SK-N-SH (cell line): ENCODE data around the gene EML1. TPM values are rescaled to one million over a fixed set of nuclear protein-coding genes. Genes with fewer than 3 reads are reported as not detected.
A peak's percentile ranks its signal among the peaks of the same experiment; 100 is the strongest.

ENCODE experiments used
- CTCF ChIA-PET: fragments of 300-600, 350-600 bp; formaldehyde crosslinking; extraction: SDS; loops from one replicate; lab custom pipeline; 2021; lab: Yijun Ruan, JAX
- POLR2A ChIA-PET: fragments of 350-600 bp; sonication (Branson Sonifier 250); formaldehyde crosslinking; extraction: SDS; loops from one replicate; lab custom pipeline; 2020; ENCODE audit warnings: antibody characterized with exemption, inconsistent platforms; lab: Yijun Ruan, JAX
- DNase-seq: peaks from one replicate; pipeline ENCODE4 v3.0.0; 2012
- H2AFZ ChIP-seq: fragments of 200-600 bp; sonication (generic); 2 replicates; pipeline ENCODE4 v1.8.1; 2016; ENCODE audit warnings: antibody characterized with exemption, mild to moderate bottlenecking, low read depth
- H3F3A ChIP-seq: fragments of 200-600 bp; sonication (generic); replicated peaks from 2 replicates; pipeline ENCODE3; 2016; ENCODE audit warnings: antibody characterized with exemption, mild to moderate bottlenecking; ENCODE audit not compliant: insufficient read depth
- H3K27ac ChIP-seq, 2 experiments: fragments of 200-500 bp in 1 of 2; fragments of 200-600 bp in 1 of 2; sonication (Bioruptor generic) in 1 of 2; sonication (generic), shearing (Covaris generic) in 1 of 2; 2 replicates each; pipeline versions ENCODE4 v1.5.1 to v1.6.1; 2014 to 2016; ENCODE audit warnings: low read depth in 2 of 2, inconsistent platforms in 1 of 2, low read length in 1 of 2, mild to moderate bottlenecking in 1 of 2, mixed read lengths in 1 of 2
- H3K27me3 ChIP-seq: fragments of 200-600 bp; sonication (generic), shearing (Covaris generic); 2 replicates; pipeline ENCODE4 v1.6.1; 2016; ENCODE audit warnings: mixed run types; ENCODE audit not compliant: insufficient read depth
- H3K36me3 ChIP-seq, 2 experiments: fragments of 200-500 bp in 1 of 2; fragments of 200-600 bp in 1 of 2; sonication (Bioruptor generic) in 1 of 2; sonication (generic) in 1 of 2; replicated peaks in 1 of 2; 2 replicates each; pipeline versions ENCODE3 to v1.5.1; 2014 to 2016; ENCODE audit warnings: low read length in 1 of 2, mild to moderate bottlenecking in 1 of 2; ENCODE audit not compliant: insufficient read depth in 2 of 2, control insufficient read depth in 1 of 2
- H3K4me1 ChIP-seq, 2 experiments: fragments of 200-500 bp in 1 of 2; fragments of 200-600 bp in 1 of 2; sonication (Bioruptor generic) in 1 of 2; sonication (generic), shearing (Covaris generic) in 1 of 2; 2 replicates each; pipeline versions ENCODE4 v1.5.1 to v1.6.1; 2014 to 2016; ENCODE audit warnings: low read depth in 1 of 2, low read length in 1 of 2, mixed run types in 1 of 2; ENCODE audit not compliant: insufficient read depth in 2 of 2, control insufficient read depth in 1 of 2
- H3K4me2 ChIP-seq: fragments of 200-600 bp; sonication (generic), shearing (Covaris generic); 2 replicates; pipeline ENCODE4 v1.6.1; 2017; ENCODE audit warnings: mixed run types
- H3K4me3 ChIP-seq, 2 experiments: fragments of 200-500 bp in 1 of 2; fragments of 200-600 bp in 1 of 2; sonication (Bioruptor generic) in 1 of 2; sonication (generic), shearing (Covaris generic) in 1 of 2; 2 replicates each; pipeline versions ENCODE4 v1.5.1 to v1.8.1; 2014 to 2016; ENCODE audit warnings: low read depth in 2 of 2, inconsistent platforms in 1 of 2, low read length in 1 of 2, mild to moderate bottlenecking in 1 of 2, mixed read lengths in 1 of 2, moderate library complexity in 1 of 2
- H3K79me2 ChIP-seq: fragments of 200-600 bp; sonication (generic); 2 replicates; pipeline ENCODE4 v1.8.1; 2017; ENCODE audit warnings: mild to moderate bottlenecking; ENCODE audit not compliant: insufficient read depth
- H3K9ac ChIP-seq: fragments of 200-600 bp; sonication (generic); 2 replicates; pipeline ENCODE4 v1.6.1; 2017; ENCODE audit warnings: mixed run types
- H3K9me2 ChIP-seq: fragments of 200-600 bp; sonication (generic); 2 replicates; pipeline ENCODE4 v1.6.1; 2017; ENCODE audit warnings: mixed run types
- H3K9me3 ChIP-seq: fragments of 200-600 bp; sonication (generic); 2 replicates; pipeline ENCODE4 v1.6.1; 2017; ENCODE audit warnings: mixed run types, mild to moderate bottlenecking, moderate library complexity
- H4K20me1 ChIP-seq: fragments of 200-600 bp; sonication (generic); 2 replicates; pipeline ENCODE4 v1.6.1; 2017; ENCODE audit warnings: mild to moderate bottlenecking, mixed run types; ENCODE audit not compliant: insufficient read depth
- CHD2 ChIP-seq: fragments of 150-350 bp; IDR thresholded peaks from 2 replicates; pipeline ENCODE4 v1.6.1; 2018; ENCODE audit warnings: low read length; ENCODE audit not compliant: partially characterized antibody
- CTCF ChIP-seq: fragments of 200-600 bp; sonication (generic); IDR thresholded peaks from 2 replicates; pipeline ENCODE4 v1.6.1; 2017; ENCODE audit warnings: antibody characterized with exemption, mild to moderate bottlenecking, moderate library complexity
- ELF1 ChIP-seq: IDR thresholded peaks from 2 replicates; pipeline ENCODE4 v1.4.0; 2012
- EP300 ChIP-seq, 2 experiments: IDR thresholded peaks; 2 replicates each; pipeline versions ENCODE4 v1.4.0 to v1.6.1; 2012; ENCODE audit warnings: borderline replicate concordance in 1 of 2, low read depth in 1 of 2, low read length in 1 of 2
- FOSL2 ChIP-seq: IDR thresholded peaks from 2 replicates; pipeline ENCODE4 v1.4.0; 2012; ENCODE audit warnings: low read depth, mild to moderate bottlenecking, moderate library complexity, borderline replicate concordance
- FOXM1 ChIP-seq: IDR thresholded peaks from 2 replicates; pipeline ENCODE4 v1.4.0; 2012; ENCODE audit warnings: low read depth, mild to moderate bottlenecking
- GATA2 ChIP-seq: sonication (generic); formaldehyde crosslinking; IDR thresholded peaks from 2 replicates; pipeline ENCODE4 v1.5.0; 2020; ENCODE audit warnings: mild to moderate bottlenecking, missing genetic modification reagents
- IRF3 ChIP-seq: fragments of 150-350 bp; IDR thresholded peaks from 2 replicates; pipeline ENCODE4 v1.6.1; 2016; ENCODE audit warnings: mild to moderate bottlenecking, low read depth, low read length
- NRF1 ChIP-seq: IDR thresholded peaks from 2 replicates; pipeline ENCODE4 v1.6.1; 2012; ENCODE audit warnings: low read depth, mild to moderate bottlenecking, low read length
- RCOR1 ChIP-seq: fragments of 150-350 bp; IDR thresholded peaks from 2 replicates; pipeline ENCODE4 v1.6.1; 2017; ENCODE audit warnings: antibody characterized with exemption, low read length
- SIN3A ChIP-seq: IDR thresholded peaks from 2 replicates; pipeline ENCODE4 v1.6.1; 2012; ENCODE audit warnings: low read depth, mild to moderate bottlenecking, low read length, moderate library complexity, borderline replicate concordance
- TCF12 ChIP-seq: IDR thresholded peaks from 2 replicates; pipeline ENCODE4 v1.4.0; 2012
- USF1 ChIP-seq: IDR thresholded peaks from 2 replicates; pipeline ENCODE4 v1.4.0; 2012; ENCODE audit warnings: low read depth, borderline replicate concordance
- USF2 ChIP-seq: fragments of 150-350 bp; IDR thresholded peaks from 2 replicates; pipeline ENCODE4 v1.6.1; 2017; ENCODE audit warnings: antibody characterized with exemption, low read length, low read depth, borderline replicate concordance
- WGBS: methylation state at CpG from one replicate; pipeline ENCODE4 v1.1.6; 2017; ENCODE audit warnings: low lambda C conversion rate; 5-methylcytosine and 5-hydroxymethylcytosine counted together
- polyA plus RNA-seq, 3 experiments: library from polyadenylated mRNA; depleted of rRNA; stranded (reverse); fragments of >200 nt; gene quantifications; 2 replicates each; pipeline ENCODE4 v1.2.3, GENCODE V29; 2012

EML1 gene
- polyA plus RNA-seq, 1 of the 3 experiments (the other 2 are of a cell fraction), result 6.3 TPM

GRCh38 chr14:99744199-99744872, 48.9 kb upstream of the EML1 start (continued):
- TF ChIP-seq CTCF (0 out of 2 replicates have a peak, but pooled peaks have one; percentile 17), ELF1 (no peak), CHD2 (no peak), SIN3A (no peak), NRF1 (no peak), FOXM1 (no peak), GATA2 (no peak)

- DNase-seq, result no peak
- POLR2A ChIA-PET, result no interaction called here
- Histone ChIP-seq H3K4me1 (peaks cover 0 to 5% of the 10 kb centered on the region in 2 experiments; a peak in 1 of 4 replicates), H3K79me2 (no peaks in the 10 kb centered on the region), H4K20me1 (no peaks in the 10 kb centered on the region), H3K27me3 (no peaks in the 10 kb centered on the region), H3K36me3 (no peaks in the 10 kb centered on the region), H3K27ac (no peak overlapping the region), H3K4me2 (no peak overlapping the region), H3K9me2 (no peaks in the 10 kb centered on the region), H3F3A (no peaks in the 10 kb centered on the region)
- WGBS, result 88% methylated on average over 7 of the region's 7 CpGs
- TF ChIP-seq USF1 (no peak), EP300 (IDR thresholded peaks at IDR 0.05; ENCODE audit: borderline replicate concordance in 1 of 2, low read depth in 1 of 2, low read length in 1 of 2) (no peak), USF2 (no peak), IRF3 (no peak), FOSL2 (no peak), GATA2 (no peak), ELF1 (no peak), TCF12 (no peak), CHD2 (no peak), NRF1 (no peak), RCOR1 (no peak)
- TF ChIP-seq, all 33 proteins: peak for 0
- CTCF ChIA-PET, result no interaction called here
- Histone ChIP-seq H3K4me3 (no peak overlapping the region), H3K9me3 (no peaks in the 10 kb centered on the region), H2AFZ (no peak overlapping the region), H3K9ac (no peak overlapping the region)
Measured at GRCh38 chr14:99744873-99745224, 48.4 kb upstream of the EML1 start.
